Astrocyte (in vitro differentiated cells and primary cell): Measurements from ENCODE around the gene ANKS3. TPM values are rescaled to one million over a fixed set of nuclear protein-coding genes. Genes with fewer than 3 reads are reported as not detected.

Experiments
- DNase-seq: peaks from one replicate; pipeline ENCODE4 v3.0.0-alpha.2; 2010; ENCODE audit warnings: low read depth
- FAIRE-seq: peaks from 2 replicates; lab custom pipeline; 2011; peaks lifted over from hg19 to GRCh38; lab: Jason Lieb, UNC
- H2AFZ ChIP-seq: 2 replicates; pipeline ENCODE4 v1.6.0; 2012; ENCODE audit warnings: low read depth, low read length, inconsistent platforms
- H3K27ac ChIP-seq: 2 replicates; pipeline ENCODE4 v1.5.1; 2011; ENCODE audit warnings: low read depth, low read length, inconsistent platforms
- H3K27me3 ChIP-seq: 2 replicates; pipeline ENCODE4 v1.6.0; 2011; ENCODE audit warnings: low read length, inconsistent platforms; ENCODE audit not compliant: insufficient read depth
- H3K36me3 ChIP-seq: 2 replicates; pipeline ENCODE4 v1.5.1; 2011; ENCODE audit warnings: low read length, inconsistent platforms; ENCODE audit not compliant: insufficient read depth
- H3K4me1 ChIP-seq: 2 replicates; pipeline ENCODE4 v1.5.1; 2011; ENCODE audit warnings: low read length, inconsistent platforms; ENCODE audit not compliant: insufficient read depth
- H3K4me2 ChIP-seq: 2 replicates; pipeline ENCODE4 v1.6.0; 2012; ENCODE audit warnings: low read length, inconsistent platforms
- H3K4me3 ChIP-seq: 2 replicates; pipeline ENCODE4 v1.5.1; 2011; ENCODE audit warnings: low read depth, mild to moderate bottlenecking, low read length, inconsistent platforms; ENCODE audit not compliant: insufficient read depth
- H3K79me2 ChIP-seq: 2 replicates; pipeline ENCODE4 v1.6.0; 2012; ENCODE audit warnings: mild to moderate bottlenecking, low read length, inconsistent platforms; ENCODE audit not compliant: insufficient read depth
- H3K9ac ChIP-seq: 2 replicates; pipeline ENCODE4 v1.6.0; 2012; ENCODE audit warnings: mild to moderate bottlenecking, low read length, inconsistent platforms
- H3K9me3 ChIP-seq: 2 replicates; pipeline ENCODE4 v1.5.1; 2012; ENCODE audit warnings: low read depth, mild to moderate bottlenecking, low read length, inconsistent platforms; ENCODE audit not compliant: insufficient read depth
- H4K20me1 ChIP-seq: 2 replicates; pipeline ENCODE4 v1.6.0; 2012; ENCODE audit warnings: low read length, inconsistent platforms; ENCODE audit not compliant: insufficient read depth
- H3K27ac Mint-ChIP-seq: one replicate; pipeline ENCODE4 v1.8.0; 2021; ENCODE audit warnings: mild to moderate bottlenecking, mixed read lengths; ENCODE audit not compliant: unreplicated experiment
- H3K27me3 Mint-ChIP-seq: one replicate; pipeline ENCODE4 v1.8.0; 2021; ENCODE audit warnings: low read depth, mixed read lengths; ENCODE audit not compliant: unreplicated experiment
- H3K36me3 Mint-ChIP-seq: one replicate; pipeline ENCODE4 v1.8.0; 2021; ENCODE audit warnings: low read depth, mixed read lengths; ENCODE audit not compliant: unreplicated experiment
- H3K4me1 Mint-ChIP-seq: one replicate; pipeline ENCODE4 v1.8.0; 2021; ENCODE audit warnings: low read depth, mixed read lengths; ENCODE audit not compliant: unreplicated experiment
- H3K4me3 Mint-ChIP-seq: one replicate; pipeline ENCODE4 v1.8.0; 2021; ENCODE audit warnings: mild to moderate bottlenecking, moderate library complexity, mixed read lengths; ENCODE audit not compliant: unreplicated experiment
- H3K9me3 Mint-ChIP-seq: one replicate; pipeline ENCODE4 v1.8.0; 2021; ENCODE audit warnings: mild to moderate bottlenecking, mixed read lengths; ENCODE audit not compliant: unreplicated experiment
- CTCF ChIP-seq: IDR thresholded peaks from 2 replicates; pipeline ENCODE4 v1.5.1; 2011; ENCODE audit warnings: low read depth, mild to moderate bottlenecking, inconsistent platforms, low read length, moderate library complexity; ENCODE audit not compliant: insufficient read depth
- EZH2 ChIP-seq: IDR thresholded peaks from 2 replicates; pipeline ENCODE4 v1.6.1; 2012; ENCODE audit warnings: mild to moderate bottlenecking, low read length, inconsistent platforms; ENCODE audit not compliant: insufficient read depth
- total RNA-seq: library from RNA; stranded (reverse); gene quantifications from 2 replicates; pipeline ENCODE4 v1.2.1, GENCODE V29; 2021

The ANKS3 gene
- total RNA-seq, 1 donor from 2014 or later, result 27.2 TPM

DNA sequence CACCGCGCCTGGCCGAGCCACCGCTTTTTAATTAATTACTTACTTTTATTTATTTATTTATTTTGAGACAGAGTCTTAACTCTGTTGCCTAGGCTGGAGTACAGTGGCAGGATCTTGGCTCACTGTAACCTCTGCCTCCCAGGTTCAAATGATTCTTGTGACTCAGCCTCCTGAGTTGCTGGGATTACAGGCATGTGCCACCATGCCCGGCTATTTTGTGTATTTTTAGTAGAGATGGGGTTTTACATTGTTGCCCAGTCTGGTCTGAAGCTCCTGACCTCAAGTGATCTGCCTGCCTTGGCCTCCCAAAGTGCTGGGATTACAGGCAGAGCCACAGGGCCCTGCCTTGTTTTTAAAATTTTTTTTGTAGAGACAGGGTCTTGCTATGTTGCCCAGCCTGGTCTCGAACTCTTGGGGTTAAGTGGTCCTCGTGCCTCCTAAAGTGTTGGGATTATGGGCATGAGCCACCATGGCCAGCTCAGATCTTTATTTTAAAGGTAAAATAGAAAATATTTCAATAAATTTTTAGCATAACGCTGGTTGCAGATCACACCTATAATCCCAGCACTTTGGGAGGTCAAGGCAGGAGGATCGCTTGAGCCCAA lies 59.0 kb downstream of the ANKS3 start:
- no peaks in the 10 kb centered on the region for H3K27me3 ChIP-seq
- H3K27me3 Mint-ChIP-seq, result no peaks in the 10 kb centered on the region
- H3K79me2 ChIP-seq, result peaks cover 3% of the 10 kb centered on the region
- FAIRE-seq (no peak), DNase-seq (no peak)
- no peak overlapping the region for H3K27ac Mint-ChIP-seq
- H3K4me1 Mint-ChIP-seq, result peaks cover 12% of the 10 kb centered on the region
- no peaks in the 10 kb centered on the region for H3K9me3 ChIP-seq
- peaks cover 7% of the 10 kb centered on the region for H3K4me1 ChIP-seq
- no peak overlapping the region for H3K4me2 ChIP-seq
- TF ChIP-seq CTCF (no peak), EZH2 (no peak)
- H3K9me3 Mint-ChIP-seq, result no peaks in the 10 kb centered on the region
- no peak overlapping the region for H3K27ac ChIP-seq
- no peak overlapping the region for H3K9ac ChIP-seq
- H3K4me3 ChIP-seq, result no peak overlapping the region
- peaks cover 9% of the 10 kb centered on the region for H3K36me3 Mint-ChIP-seq
- peaks cover 44% of the 10 kb centered on the region for H4K20me1 ChIP-seq
- no peaks in the 10 kb centered on the region for H3K36me3 ChIP-seq
- no peak overlapping the region for H2AFZ ChIP-seq
- no peak overlapping the region for H3K4me3 Mint-ChIP-seq

DNA sequence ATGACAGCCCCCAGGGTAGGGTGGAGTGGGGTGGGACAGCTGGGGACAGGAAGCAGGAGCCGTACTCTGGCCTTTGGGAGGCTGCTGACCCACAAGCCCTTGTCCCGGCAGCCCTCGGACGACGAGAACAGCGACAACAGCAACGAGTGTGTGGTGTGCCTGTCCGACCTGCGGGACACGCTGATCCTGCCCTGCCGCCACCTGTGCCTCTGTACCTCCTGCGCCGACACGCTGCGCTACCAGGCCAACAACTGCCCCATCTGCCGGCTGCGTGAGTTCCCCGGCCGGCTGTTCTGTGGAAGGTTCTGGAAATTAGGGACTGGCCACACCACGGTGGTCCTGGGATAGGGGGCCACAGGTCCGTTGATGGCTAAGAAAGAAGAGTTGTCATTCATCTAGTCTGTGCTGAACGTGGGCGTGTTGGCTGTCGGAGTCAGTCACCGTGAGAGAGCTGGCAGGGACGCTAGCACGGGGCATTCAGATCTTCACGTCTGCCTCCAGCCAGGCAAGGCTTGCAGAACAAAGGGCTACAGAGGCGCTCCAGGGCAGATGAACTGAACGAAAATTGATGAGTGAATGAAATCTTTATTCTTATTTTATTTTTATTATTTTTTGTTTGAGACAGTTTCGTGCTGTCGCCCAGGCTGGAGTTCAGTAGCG lies 60.6 kb downstream of the ANKS3 start:
- H4K20me1 ChIP-seq, result peaks cover 47% of the 10 kb centered on the region
- H2AFZ ChIP-seq, result no peak overlapping the region
- H3K27me3 Mint-ChIP-seq, result no peaks in the 10 kb centered on the region
- H3K9ac ChIP-seq, result no peak overlapping the region
- H3K9me3 Mint-ChIP-seq, result no peaks in the 10 kb centered on the region
- H3K9me3 ChIP-seq, result no peaks in the 10 kb centered on the region
- no peak for TF ChIP-seq CTCF
- no peak for TF ChIP-seq EZH2
- H3K27ac ChIP-seq, result no peak overlapping the region
- H3K27me3 ChIP-seq, result no peaks in the 10 kb centered on the region
- peaks cover 4% of the 10 kb centered on the region for H3K4me1 ChIP-seq
- H3K4me3 Mint-ChIP-seq, result no peak overlapping the region
- peaks cover 12% of the 10 kb centered on the region for H3K4me1 Mint-ChIP-seq
- DNase-seq (no peak), FAIRE-seq (no peak)
- H3K79me2 ChIP-seq, result peaks cover 3% of the 10 kb centered on the region
- peaks cover 9% of the 10 kb centered on the region for H3K36me3 Mint-ChIP-seq
- peaks cover 4% of the 10 kb centered on the region for H3K36me3 ChIP-seq
- no peak overlapping the region for H3K27ac Mint-ChIP-seq
- no peak overlapping the region for H3K4me2 ChIP-seq
- H3K4me3 ChIP-seq, result no peak overlapping the region

DNA sequence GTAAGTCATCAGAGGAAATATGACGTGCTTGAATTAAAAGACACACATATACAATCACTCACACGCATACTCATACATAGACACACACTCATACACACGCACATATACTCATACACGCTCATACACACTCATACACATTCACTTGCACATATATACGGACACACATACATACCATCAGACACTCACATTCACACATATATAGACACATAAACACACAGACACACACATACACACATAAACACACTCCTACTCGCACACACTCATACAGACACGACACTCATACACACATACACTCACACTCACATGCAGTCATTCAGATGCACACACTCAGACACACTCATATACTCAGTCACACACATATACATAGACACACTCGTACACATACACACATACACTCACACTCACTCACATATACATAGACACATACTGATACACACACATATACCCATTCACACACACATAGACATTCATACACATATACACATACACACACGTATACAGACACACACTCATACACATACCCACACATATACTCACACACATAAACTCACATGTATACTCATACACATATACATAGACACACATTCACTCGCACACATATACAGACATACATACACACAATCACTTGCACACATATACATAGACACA lies 65.6 kb downstream of the ANKS3 start:
- no peaks in the 10 kb centered on the region for H3K9me3 ChIP-seq
- peaks cover 21% of the 10 kb centered on the region for H3K36me3 ChIP-seq
- FAIRE-seq, result no peak

More for the DNA sequence above, 65.6 kb downstream of the ANKS3 start:
- Histone ChIP-seq H3K27me3 (no peaks in the 10 kb centered on the region), H3K4me1 (peaks cover 8% of the 10 kb centered on the region), H4K20me1 (peaks cover 56% of the 10 kb centered on the region), H3K9ac (no peak overlapping the region), H3K79me2 (peaks cover 14% of the 10 kb centered on the region), H2AFZ (no peak overlapping the region), H3K27ac (no peak overlapping the region), H3K4me3 (no peak overlapping the region), H3K4me2 (no peak overlapping the region)
- H3K27ac Mint-ChIP-seq, result no peak overlapping the region
- no peak overlapping the region for H3K4me3 Mint-ChIP-seq
- H3K9me3 Mint-ChIP-seq, result no peaks in the 10 kb centered on the region
- H3K4me1 Mint-ChIP-seq, result peaks cover 12% of the 10 kb centered on the region
- no peaks in the 10 kb centered on the region for H3K27me3 Mint-ChIP-seq
- no peak for DNase-seq
- peaks cover 14% of the 10 kb centered on the region for H3K36me3 Mint-ChIP-seq
- no peak for TF ChIP-seq CTCF
- TF ChIP-seq EZH2, result no peak
